Calu3 (cell line): ENCODE results near the gene PRAMEF4. TPM values are rescaled to one million over a fixed set of nuclear protein-coding genes. Genes with fewer than 3 reads are reported as not detected.
"Not testable (repeated sequence)": the region's sequence is repeated elsewhere in the genome, so short reads cannot be mapped to it uniquely, and the experiment has no call there.

Experiments used
- Bru-seq: library from RNA; stranded (reverse); fragments of 400-500 nt; gene quantifications from one replicate; lab custom pipeline; 2021; lab: Mats Ljungman, UMichigan
- BruChase-seq, 2 experiments: library from RNA; stranded (reverse); fragments of 400-500 nt; gene quantifications; one replicate each; lab custom pipeline; 2021; lab: Mats Ljungman, UMichigan
- BruUV-seq: library from RNA; stranded (reverse); fragments of 400-500 nt; replicated peaks from 2 replicates; lab custom pipeline; 2021; lab: Mats Ljungman, UMichigan
- CTCF ChIA-PET: fragments of 300-600 bp; sonication (Branson Sonifier 250); formaldehyde crosslinking; loops from one replicate; lab custom pipeline; 2022; ENCODE audit warnings: antibody characterized with exemption; lab: Charles Lee
- DNase-seq: peaks from one replicate; pipeline ENCODE4 v3.0.0; 2022
- H3K27ac Mint-ChIP-seq: one replicate; pipeline ENCODE4 v1.8.0; 2022; ENCODE audit warnings: mixed read lengths; ENCODE audit not compliant: unreplicated experiment
- H3K27me3 Mint-ChIP-seq: one replicate; pipeline ENCODE4 v1.8.0; 2022; ENCODE audit warnings: mixed read lengths; ENCODE audit not compliant: unreplicated experiment
- H3K36me3 Mint-ChIP-seq: one replicate; pipeline ENCODE4 v1.8.0; 2022; ENCODE audit warnings: mild to moderate bottlenecking, moderate library complexity, mixed read lengths; ENCODE audit not compliant: insufficient read depth, unreplicated experiment
- H3K4me1 Mint-ChIP-seq: one replicate; pipeline ENCODE4 v1.8.0; 2022; ENCODE audit warnings: mild to moderate bottlenecking, low read depth, mixed read lengths; ENCODE audit not compliant: unreplicated experiment
- H3K4me3 Mint-ChIP-seq: one replicate; pipeline ENCODE4 v1.8.0; 2022; ENCODE audit warnings: mild to moderate bottlenecking, low read depth, moderate library complexity, mixed read lengths; ENCODE audit not compliant: unreplicated experiment
- H3K9me3 Mint-ChIP-seq: one replicate; pipeline ENCODE4 v1.8.0; 2022; ENCODE audit warnings: low read depth, mixed read lengths; ENCODE audit not compliant: unreplicated experiment
- intact Hi-C: fragments of 100-400 bp; cut with micrococcal nuclease; formaldehyde crosslinking; loops from one replicate; pipeline ENCODE4 v1.10.0; 2022; ENCODE audit not compliant: unreplicated experiment
- long read RNA-seq: library from polyadenylated mRNA; stranded (forward); transcript quantifications from one replicate; pipeline ENCODE4 v2.0.0, GENCODE V29; 2022
- total RNA-seq: library from RNA; stranded (reverse); gene quantifications from 2 replicates; pipeline ENCODE4 v1.2.3, GENCODE V29; 2022

Gene PRAMEF4
- total RNA-seq (not detected in 2 replicates), Bru-seq, nascent RNA (not detected), BruChase-seq, experiment 1, labeled RNA remaining after a 6-hour chase (not detected), BruChase-seq, experiment 2, labeled RNA remaining after a 2-hour chase (not detected)
- long read RNA-seq, result 0 reads

- BruUV-seq, H3K4me1 Mint-ChIP-seq, intact Hi-C loops, H3K27me3 Mint-ChIP-seq, H3K27ac Mint-ChIP-seq, DNase-seq, H3K36me3 Mint-ChIP-seq, CTCF ChIA-PET, H3K9me3 Mint-ChIP-seq, H3K4me3 Mint-ChIP-seq: not testable (repeated sequence)
Observed at GRCh38 chr1:12886101-12886500, at the start of gene PRAMEF4. PRAMEF4 (minus strand) TSS chr1:12886201; CDS start chr1:12883394, 2,807 bp downstream.

- H3K4me3 Mint-ChIP-seq, H3K9me3 Mint-ChIP-seq, intact Hi-C loops, H3K36me3 Mint-ChIP-seq, DNase-seq, H3K27me3 Mint-ChIP-seq, BruUV-seq, H3K27ac Mint-ChIP-seq, CTCF ChIA-PET, H3K4me1 Mint-ChIP-seq: not testable (repeated sequence)
Observed at GRCh38 chr1:12924368-12924767, 38.4 kb upstream of the PRAMEF4 start.

GRCh38 chr1:12921749-12922148 is 35.7 kb upstream of the PRAMEF4 start:
- H3K27me3 Mint-ChIP-seq, H3K4me3 Mint-ChIP-seq, CTCF ChIA-PET, DNase-seq, H3K9me3 Mint-ChIP-seq, H3K4me1 Mint-ChIP-seq, H3K27ac Mint-ChIP-seq, intact Hi-C loops, BruUV-seq, H3K36me3 Mint-ChIP-seq: not testable (repeated sequence)

GRCh38 chr1:12916310-12916709 is 30.3 kb upstream of the PRAMEF4 start, which contains the start of gene PRAMEF7:
PRAMEF7 (plus strand) TSS chr1:12916610; CDS start chr1:12917693, 1,083 bp downstream.
- intact Hi-C loops, BruUV-seq: not testable (repeated sequence)

GRCh38 chr1:12903793-12904572 is 18.0 kb upstream of the PRAMEF4 start:
- BruUV-seq, intact Hi-C loops, H3K27me3 Mint-ChIP-seq, H3K27ac Mint-ChIP-seq, H3K9me3 Mint-ChIP-seq, CTCF ChIA-PET, DNase-seq, H3K36me3 Mint-ChIP-seq, H3K4me1 Mint-ChIP-seq, H3K4me3 Mint-ChIP-seq: not testable (repeated sequence)

More at GRCh38 chr1:12916310-12916709, 30.3 kb upstream of the PRAMEF4 start, which contains the start of gene PRAMEF7:
- H3K4me3 Mint-ChIP-seq, H3K9me3 Mint-ChIP-seq, H3K27ac Mint-ChIP-seq, H3K36me3 Mint-ChIP-seq, CTCF ChIA-PET, H3K27me3 Mint-ChIP-seq, H3K4me1 Mint-ChIP-seq, DNase-seq: not testable (repeated sequence)

- H3K9me3 Mint-ChIP-seq, H3K4me3 Mint-ChIP-seq, intact Hi-C loops, H3K36me3 Mint-ChIP-seq, H3K27me3 Mint-ChIP-seq, H3K27ac Mint-ChIP-seq, CTCF ChIA-PET, H3K4me1 Mint-ChIP-seq, DNase-seq, BruUV-seq: not testable (repeated sequence)
Observed at GRCh38 chr1:12899186-12899585, 13.2 kb upstream of the PRAMEF4 start.

- DNase-seq, BruUV-seq, CTCF ChIA-PET, H3K27ac Mint-ChIP-seq, intact Hi-C loops, H3K4me3 Mint-ChIP-seq, H3K9me3 Mint-ChIP-seq, H3K4me1 Mint-ChIP-seq, H3K27me3 Mint-ChIP-seq, H3K36me3 Mint-ChIP-seq: not testable (repeated sequence)
Observed at GRCh38 chr1:12898170-12898569, 12.2 kb upstream of the PRAMEF4 start, which contains the start of gene PRAMEF10. PRAMEF10 (minus strand) TSS chr1:12898270; CDS start chr1:12895847, 2,423 bp downstream.

- H3K27me3 Mint-ChIP-seq, BruUV-seq, intact Hi-C loops: not testable (repeated sequence)
Observed at GRCh38 chr1:12878453-12878852, 7.5 kb downstream of the PRAMEF4 start.

GRCh38 chr1:12863131-12863880 is 22.7 kb downstream of the PRAMEF4 start:
- H3K27me3 Mint-ChIP-seq, result peaks cover 13% of the 10 kb centered on the region
- H3K36me3 Mint-ChIP-seq, intact Hi-C loops, DNase-seq, H3K27ac Mint-ChIP-seq, CTCF ChIA-PET, H3K4me3 Mint-ChIP-seq, BruUV-seq, H3K4me1 Mint-ChIP-seq, H3K9me3 Mint-ChIP-seq: not testable (repeated sequence)

More at GRCh38 chr1:12878453-12878852, 7.5 kb downstream of the PRAMEF4 start:
- H3K4me3 Mint-ChIP-seq, DNase-seq, H3K27ac Mint-ChIP-seq, H3K36me3 Mint-ChIP-seq, H3K9me3 Mint-ChIP-seq, CTCF ChIA-PET, H3K4me1 Mint-ChIP-seq: not testable (repeated sequence)
